ENCODE results near the gene SLC22A7. TPM values are rescaled to one million over a fixed set of nuclear protein-coding genes. Genes with fewer than 3 reads are reported as not detected.

Gene SLC22A7
- total RNA-seq, 1 donor from 2014 or later = 0.37 TPM

DNA sequence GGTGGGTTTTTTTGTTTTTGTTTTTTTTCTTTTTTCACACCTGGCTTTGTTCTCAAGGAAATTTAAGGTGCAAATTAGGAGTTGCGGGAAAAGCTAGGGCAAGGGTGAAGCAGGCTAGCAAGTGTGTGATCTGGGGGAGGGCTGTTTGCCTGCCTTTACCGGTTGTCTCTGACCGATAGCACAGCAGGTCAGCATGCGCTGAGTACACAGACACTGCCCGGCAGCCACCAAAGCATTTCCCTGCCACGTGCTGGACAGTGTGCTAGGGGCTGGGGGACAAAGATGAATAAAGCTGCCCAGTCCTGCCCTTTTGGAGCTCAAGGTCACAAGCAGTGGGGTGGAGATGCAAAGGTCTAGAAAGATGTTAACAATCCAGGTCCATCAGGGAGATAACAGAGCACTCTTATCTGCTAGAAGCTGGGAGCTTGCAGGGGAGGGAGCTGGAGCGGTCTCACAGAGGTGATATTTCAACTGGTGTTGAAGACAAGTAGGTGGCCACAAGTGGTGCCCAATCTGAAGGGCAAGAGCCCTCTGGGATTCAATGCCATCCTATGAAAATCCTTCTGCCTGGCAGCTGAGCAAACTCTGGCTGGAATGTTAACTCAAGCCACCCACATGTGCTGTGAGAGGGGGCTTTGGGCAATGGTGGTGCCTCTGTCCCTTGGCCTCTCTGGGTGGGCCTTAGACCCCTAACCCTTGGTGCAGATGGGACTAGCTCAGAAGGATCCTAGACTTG, 30.3 kb upstream of the SLC22A7 start:
- DNase-seq (ENCODE audit: low spot score) = peak; percentile 81

- DNase-seq (ENCODE audit: low spot score) = no peak
Measured at GRCh38 chr6:43268355-43268700, 29.7 kb upstream of the SLC22A7 start.

- DNase-seq (ENCODE audit: low spot score) = no peak
Measured at GRCh38 chr6:43268782-43269272, 29.2 kb upstream of the SLC22A7 start.

- DNase-seq (ENCODE audit: low spot score) = no peak
Measured at GRCh38 chr6:43269273-43270007, 28.6 kb upstream of the SLC22A7 start.

DNA sequence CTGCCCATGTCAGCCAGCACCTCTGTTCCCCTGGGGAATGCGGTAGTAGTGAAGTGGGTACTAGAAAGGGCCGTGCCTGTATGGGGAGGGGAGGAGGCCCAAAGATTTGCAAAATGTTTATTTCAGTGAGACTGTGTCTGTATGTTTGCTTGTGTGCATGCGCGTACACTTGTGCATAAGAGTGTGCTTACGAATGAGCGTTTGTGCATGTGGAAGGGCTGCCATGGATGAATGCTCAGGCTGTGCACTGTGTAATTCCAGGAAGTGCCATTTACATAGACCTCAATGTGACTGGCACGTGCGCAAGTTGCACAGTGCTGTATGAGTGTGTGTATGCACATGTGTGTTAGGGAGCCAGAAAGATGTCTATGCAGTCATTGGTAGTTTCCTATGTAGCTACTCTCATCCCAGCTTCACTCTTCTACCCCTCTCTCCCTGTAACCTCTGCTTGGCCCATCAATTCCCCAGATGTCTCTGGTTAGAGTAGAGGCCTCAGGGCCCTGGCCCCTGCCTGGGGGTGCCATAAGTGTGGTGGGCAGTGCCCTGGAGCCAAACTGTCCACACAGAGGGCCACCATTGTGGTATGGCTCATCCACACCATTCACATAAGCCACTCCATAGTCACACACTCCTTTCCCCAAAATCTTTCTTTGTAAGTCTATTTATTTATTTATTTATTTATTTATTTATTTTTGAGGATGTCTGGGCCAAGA, 26.8 kb upstream of the SLC22A7 start:
- DNase-seq (ENCODE audit: low spot score) = no peak

- no peak for DNase-seq (ENCODE audit: low spot score)
Measured at GRCh38 chr6:43271944-43272343, 26.1 kb upstream of the SLC22A7 start.

DNA sequence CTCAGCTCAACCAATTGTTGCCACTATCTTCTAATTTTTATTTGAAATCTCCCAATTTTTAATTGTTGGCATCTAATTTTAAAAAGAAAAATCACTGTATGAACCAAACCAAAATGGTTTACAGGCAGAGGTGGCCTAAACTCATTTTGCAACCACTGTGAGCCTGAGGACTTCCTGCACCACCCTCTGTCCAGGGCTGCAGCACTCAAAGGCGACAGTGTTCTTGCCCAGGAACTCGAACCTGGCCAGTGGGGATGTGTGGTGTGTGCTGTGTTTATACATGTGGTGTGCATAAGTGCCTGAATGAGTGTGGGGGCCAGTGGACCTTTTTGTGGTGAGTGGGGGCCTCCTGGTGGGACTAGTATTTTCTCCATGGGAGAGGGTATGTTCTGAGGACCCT, 24.4 kb upstream of the SLC22A7 start:
- DNase-seq (ENCODE audit: low spot score) = no peak

GRCh38 chr6:43274127-43274915, 23.7 kb upstream of the SLC22A7 start:
- DNase-seq (ENCODE audit: low spot score) = no peak

DNA sequence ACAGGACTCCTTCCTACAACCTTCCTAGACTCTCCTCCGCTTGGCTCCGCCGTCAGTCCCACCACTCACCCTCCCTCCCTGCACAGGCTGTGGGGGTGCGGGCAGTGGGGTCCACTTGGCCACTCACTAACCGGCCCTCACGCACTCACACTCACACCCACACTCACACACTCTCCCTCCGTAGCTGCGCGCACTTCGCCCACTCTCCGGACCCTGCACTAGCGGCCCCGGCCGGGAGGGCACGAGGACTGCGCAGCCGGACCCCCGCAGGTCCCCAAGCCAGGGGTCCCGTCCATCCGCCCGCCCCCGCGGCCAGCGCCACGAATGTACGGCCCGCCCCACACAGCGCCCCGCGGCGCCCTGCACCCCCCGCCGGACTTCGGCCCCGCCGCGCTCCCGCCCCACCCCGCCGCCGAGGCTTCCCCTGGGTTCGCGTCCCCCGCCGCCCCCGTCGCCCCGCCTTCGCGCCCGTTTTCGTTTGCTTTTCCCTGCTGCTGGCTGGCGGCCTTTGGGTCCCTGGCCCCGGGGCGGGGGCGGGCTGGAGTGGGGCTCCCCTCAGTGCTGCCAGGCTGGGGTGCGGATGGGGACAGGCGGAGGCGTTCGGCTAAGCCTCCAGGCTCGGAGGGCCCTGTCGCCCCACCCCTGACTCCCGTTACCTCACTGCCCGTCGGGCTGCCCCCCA, 23.0 kb upstream of the SLC22A7 start:
- DNase-seq (ENCODE audit: low spot score) = no peak

DNA sequence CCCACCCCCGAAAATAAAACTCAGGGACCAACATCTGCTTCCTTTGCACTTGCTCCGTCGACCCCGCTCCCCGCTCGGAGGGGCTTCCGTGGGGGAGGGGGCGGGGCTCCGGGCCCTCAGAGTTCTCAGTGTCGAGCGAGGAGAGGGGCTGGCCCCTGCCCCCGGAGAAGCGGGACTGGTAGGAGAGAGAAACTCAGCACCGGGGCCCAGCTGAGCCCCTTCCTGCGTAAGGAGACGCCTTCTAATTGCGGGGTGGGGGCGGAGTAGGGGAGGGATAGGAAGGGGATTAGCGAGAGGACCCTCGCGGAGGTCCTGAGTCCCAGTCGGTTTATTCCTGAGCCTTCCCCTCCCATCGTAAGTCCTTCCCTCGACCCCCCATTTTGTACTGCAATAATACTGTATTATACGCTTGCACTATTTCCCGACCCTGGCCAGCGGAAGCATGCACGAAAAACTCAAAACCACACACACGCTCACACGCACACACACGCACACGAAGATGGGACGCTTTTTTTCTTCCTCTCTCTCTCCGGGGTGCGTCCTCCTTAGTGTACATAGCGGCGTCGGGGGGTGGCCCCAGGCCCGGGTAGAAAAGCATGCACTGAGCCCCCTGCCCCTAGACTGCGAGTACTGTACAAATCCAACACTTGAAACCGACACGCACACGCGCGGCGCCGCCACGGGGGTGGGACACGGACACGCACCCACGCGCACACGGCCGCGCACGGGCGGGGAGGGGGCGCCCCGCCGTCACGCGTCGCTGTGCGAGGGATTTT, 22.1 kb upstream of the SLC22A7 start:
- DNase-seq (ENCODE audit: low spot score) = no peak

DNA sequence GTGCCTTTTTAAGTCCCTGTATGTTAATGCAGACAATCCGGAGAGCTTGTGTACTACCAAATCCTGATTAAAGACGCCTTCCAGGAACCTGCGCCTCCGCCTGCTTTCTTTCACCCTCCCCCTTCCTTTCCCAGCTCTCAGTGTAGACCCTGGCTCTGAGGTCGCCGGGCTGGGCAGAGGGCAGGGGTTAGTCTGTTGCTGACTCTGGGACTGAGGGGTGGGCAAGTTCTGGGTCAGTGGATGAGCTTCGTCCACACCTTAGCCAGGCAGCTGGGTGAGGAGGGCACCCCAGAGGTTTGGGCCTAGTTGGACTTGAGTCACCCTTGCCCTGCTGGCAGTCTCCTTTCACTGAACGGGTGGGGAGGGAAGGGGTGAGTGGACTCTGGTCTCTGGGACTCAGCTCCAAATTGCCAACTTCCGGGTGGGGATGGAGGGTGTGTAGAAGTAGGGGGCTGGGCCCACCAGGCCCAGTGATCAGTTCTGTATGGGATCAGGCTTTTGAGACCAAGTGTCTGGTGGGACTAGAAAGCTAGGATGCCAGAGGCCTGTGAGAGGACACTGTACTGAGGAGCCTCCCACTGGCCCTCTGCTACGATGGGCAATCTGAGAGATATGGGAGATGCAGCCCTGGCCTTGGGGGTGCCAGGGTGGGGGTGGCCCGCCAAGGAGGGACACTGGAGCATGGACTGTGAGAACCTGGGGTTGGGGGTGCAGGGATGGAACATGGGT, 21.3 kb upstream of the SLC22A7 start:
- DNase-seq (ENCODE audit: low spot score) = no peak

- no peak for DNase-seq (ENCODE audit: low spot score)
Measured at GRCh38 chr6:43277306-43277642, 20.8 kb upstream of the SLC22A7 start.

- DNase-seq (ENCODE audit: low spot score) = peak; percentile 70
Measured at GRCh38 chr6:43277643-43278523, 20.2 kb upstream of the SLC22A7 start.

- DNase-seq (ENCODE audit: low spot score) = peak; percentile 60
Measured at GRCh38 chr6:43278524-43279078, 19.5 kb upstream of the SLC22A7 start.

GRCh38 chr6:43280234-43280633, 17.8 kb upstream of the SLC22A7 start:
- no peak for DNase-seq (ENCODE audit: low spot score)

DNA sequence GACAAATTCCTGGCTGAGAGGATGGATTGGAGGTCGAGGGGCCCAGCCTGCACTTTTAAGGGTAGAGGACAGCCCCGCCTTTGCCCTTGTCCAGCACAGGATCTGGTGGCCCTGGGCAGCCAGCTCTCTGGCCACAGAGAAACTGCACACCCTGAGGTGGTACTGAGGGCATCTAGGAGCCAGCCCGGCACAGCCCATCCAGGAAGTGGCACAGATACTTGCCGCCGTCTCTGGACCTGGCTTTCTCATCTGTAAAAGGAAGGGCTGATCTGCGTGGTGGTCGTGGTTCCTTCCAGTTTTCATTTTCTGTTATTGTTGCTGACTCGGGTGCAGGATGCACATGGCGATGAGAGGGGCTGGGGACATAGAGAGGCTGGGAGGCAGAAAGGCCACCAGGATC, 16.0 kb upstream of the SLC22A7 start:
- no peak for DNase-seq (ENCODE audit: low spot score)

DNA sequence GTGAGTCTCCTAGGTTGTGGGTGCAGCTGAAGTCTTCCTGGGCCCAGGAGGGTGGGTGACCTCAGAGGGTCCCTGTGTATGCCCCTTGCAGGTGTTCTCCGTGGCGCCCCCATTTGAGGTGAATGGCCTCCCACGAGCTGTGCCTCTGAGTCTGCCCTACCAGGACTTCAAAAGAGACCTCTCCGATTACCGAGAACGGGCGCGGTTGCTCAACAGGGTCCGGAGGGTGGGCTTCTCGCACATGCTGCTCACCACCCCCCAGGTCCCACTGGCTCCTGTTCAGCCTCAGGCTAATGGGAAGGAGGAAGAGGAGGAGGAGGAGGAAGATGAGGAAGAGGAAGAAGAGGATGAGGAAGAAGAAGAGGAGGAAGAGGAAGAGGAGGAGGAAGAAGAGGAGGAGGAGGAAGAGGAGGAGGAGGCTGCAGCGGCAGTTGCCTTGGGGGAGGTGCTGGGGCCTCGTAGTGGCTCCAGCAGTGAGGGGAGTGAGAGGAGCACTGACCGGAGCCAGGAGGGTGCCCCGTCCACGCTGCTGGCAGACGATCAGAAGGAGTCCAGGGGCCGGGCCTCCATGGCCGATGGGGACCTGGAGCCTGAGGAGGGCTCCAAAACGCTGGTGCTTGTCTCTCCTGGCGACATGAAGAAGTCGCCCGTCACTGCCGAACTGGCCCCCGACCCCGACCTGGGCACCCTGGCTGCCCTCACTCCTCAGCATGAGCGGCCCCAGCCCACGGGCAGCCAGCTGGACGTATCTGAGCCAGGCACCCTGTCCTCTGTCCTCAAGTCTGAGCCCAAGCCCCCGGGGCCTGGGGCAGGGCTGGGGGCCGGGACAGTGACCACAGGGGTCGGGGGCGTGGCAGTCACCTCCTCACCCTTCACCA, 15.2 kb upstream of the SLC22A7 start:
- DNase-seq (ENCODE audit: low spot score) = no peak

DNA sequence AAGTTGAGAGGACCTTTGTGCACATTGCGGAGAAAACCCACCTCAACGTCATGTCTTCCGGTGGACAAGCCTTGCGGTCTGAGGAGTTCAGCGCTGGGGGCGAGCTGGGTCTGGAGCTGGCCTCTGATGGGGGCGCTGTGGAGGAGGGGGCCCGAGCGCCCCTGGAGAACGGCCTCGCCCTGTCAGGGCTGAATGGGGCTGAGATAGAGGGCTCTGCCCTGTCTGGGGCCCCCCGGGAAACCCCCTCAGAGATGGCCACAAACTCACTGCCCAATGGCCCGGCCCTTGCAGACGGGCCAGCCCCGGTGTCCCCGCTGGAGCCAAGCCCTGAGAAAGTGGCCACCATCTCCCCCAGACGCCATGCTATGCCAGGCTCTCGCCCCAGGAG, 14.6 kb upstream of the SLC22A7 start:
- no peak for DNase-seq (ENCODE audit: low spot score)

Data from mucosa of gallbladder (tissue), 1 donor.